GM18951 (cell line): ENCODE results near the gene MAP2K3.
A peak's percentile ranks its signal among the peaks of the same experiment; 100 is the strongest.

ENCODE experiments used
- POLR2A ChIP-seq: IDR thresholded peaks from 4 replicates; pipeline ENCODE4 v1.6.1; 2011; ENCODE audit warnings: mild to moderate bottlenecking; ENCODE audit not compliant: insufficient read length, insufficient read depth; ENCODE audit errors: extremely low read depth
- in situ Hi-C: fragments of 300-500 bp; cut with MboI; formaldehyde crosslinking; loops from one replicate; pipeline ENCODE4 v1.12.0; 2022; ENCODE audit warnings: low sequenced_read_pairs, mixed read lengths, inconsistent platforms; ENCODE audit not compliant: unreplicated experiment

Gene MAP2K3

GRCh38 chr17:21284319-21285163 lies at the start of gene MAP2K3:
MAP2K3 (plus strand) TSS chr17:21284711; CDS start chr17:21284921, 210 bp downstream.
- in situ Hi-C loops, result no loop called here
- peak; percentile 89 for TF ChIP-seq POLR2A

GRCh38 chr17:21235921-21236320 lies 48.6 kb upstream of the MAP2K3 start:
- in situ Hi-C loops, result no loop called here
- no peak for TF ChIP-seq POLR2A

- in situ Hi-C loops, result no loop called here
- no peak for TF ChIP-seq POLR2A
Observed at GRCh38 chr17:21239680-21240368, 44.7 kb upstream of the MAP2K3 start.

- in situ Hi-C loops, result no loop called here
- TF ChIP-seq POLR2A, result no peak
Observed at GRCh38 chr17:21240369-21241055, 44.0 kb upstream of the MAP2K3 start.

- TF ChIP-seq POLR2A, result no peak
- in situ Hi-C loops, result no loop called here
Observed at GRCh38 chr17:21241564-21241963, 42.9 kb upstream of the MAP2K3 start.

GRCh38 chr17:21242026-21242697 lies 42.3 kb upstream of the MAP2K3 start:
- TF ChIP-seq POLR2A, result no peak
- in situ Hi-C loops, result no loop called here

- no peak for TF ChIP-seq POLR2A
- in situ Hi-C loops, result no loop called here
Observed at GRCh38 chr17:21242780-21243515, 41.6 kb upstream of the MAP2K3 start.

- no peak for TF ChIP-seq POLR2A
- in situ Hi-C loops, result no loop called here
Observed at GRCh38 chr17:21243516-21244303, 40.8 kb upstream of the MAP2K3 start.

GRCh38 chr17:21245639-21246084 lies 38.8 kb upstream of the MAP2K3 start:
- in situ Hi-C loops, result no loop called here
- no peak for TF ChIP-seq POLR2A

GRCh38 chr17:21246698-21247097 lies 37.8 kb upstream of the MAP2K3 start:
- in situ Hi-C loops, result no loop called here
- no peak for TF ChIP-seq POLR2A

- in situ Hi-C loops, result no loop called here
- TF ChIP-seq POLR2A, result no peak
Observed at GRCh38 chr17:21247552-21248258, 36.8 kb upstream of the MAP2K3 start.

- no peak for TF ChIP-seq POLR2A
- in situ Hi-C loops, result no loop called here
Observed at GRCh38 chr17:21248500-21248899, 36.0 kb upstream of the MAP2K3 start.
